Measurements from ENCODE around the gene RHPN2. TPM values are rescaled to one million over a fixed set of nuclear protein-coding genes. Genes with fewer than 3 reads are reported as not detected.

RHPN2 gene
- total and polyA plus RNA-seq, 4 experiments from 2014 or later, result 0.14 to 0.22 (median 0.20) TPM; not detected in 1

- Histone ChIP-seq H3K4me1 (ENCODE audit: insufficient read depth, low read length) (peaks cover 5% of the 10 kb centered on the region), H3K9me3 (ENCODE audit: control insufficient read depth in 1 of 2, low read length in 2 of 2) (no peaks in the 10 kb centered on the region), H3K4me3 (ENCODE audit: low read length in 2 of 2) (no peak overlapping the region), H3K36me3 (ENCODE audit: insufficient read depth, low read length) (no peaks in the 10 kb centered on the region), H3K27ac (ENCODE audit: low read depth, low read length) (no peak overlapping the region), H3K27me3 (ENCODE audit: insufficient read depth, low read length) (no peaks in the 10 kb centered on the region)
- peak; percentile 49 to 62 (median 58) for DNase-seq
- Mint-ChIP-seq H3K36me3 (peaks cover 0 to 6% of the 10 kb centered on the region in 2 donors), H3K9me3 (peaks cover 0 to 2% (median 0%) of the 10 kb centered on the region in 8 donors), H3K27me3 (no peaks in the 10 kb centered on the region), H3K4me1 (peaks cover 7 to 20% (median 13%) of the 10 kb centered on the region in 4 donors), H3K4me3 (peak overlapping the region in 1 of 8 donors; percentile 66), H3K27ac (peak overlapping the region in 2 of 7 donors; percentile 22 to 60)
- intact Hi-C loops (cut with micrococcal nuclease), result loop anchor here (2.0 kb wide), 2 partner anchors 104 to 286 kb away; partner anchors contain the start of genes GPATCH1 and NUDT19
- POLR2A ChIA-PET (ENCODE audit: partially characterized antibody), result no interaction called here
- CTCF ChIA-PET (ENCODE audit: partially characterized antibody), result interaction anchor here (0.7 to 2.5 kb wide), 15 partner anchors 9 to 328 kb away, joined by 3 to 7 read pairs (median 3); partner anchors contain the start of gene GPATCH1
Measured at GRCh38 chr19:32976223-32976805, 88.4 kb downstream of the RHPN2 start.

- intact Hi-C loops (cut with micrococcal nuclease), result loop anchor here (1.0 kb wide), 4 partner anchors 109 to 373 kb away; partner anchors contain the start of genes ANKRD27, GPATCH1 and RGS9BP
- Mint-ChIP-seq H3K9me3 (peaks cover 0 to 2% (median 0%) of the 10 kb centered on the region in 8 donors), H3K27ac (peak within 1 kb of the TSS; percentile 92 to 98 (median 97)), H3K4me1 (peaks cover 14 to 29% (median 20%) of the 10 kb centered on the region in 4 donors), H3K36me3 (peaks cover 0 to 8% of the 10 kb centered on the region in 2 donors), H3K4me3 (peak within 1 kb of the TSS; percentile 99 to 100 (median 99)), H3K27me3 (no peaks in the 10 kb centered on the region)
- Histone ChIP-seq H3K4me3 (ENCODE audit: low read length in 2 of 2) (peak within 1 kb of the TSS; percentile 62 to 79), H3K27me3 (ENCODE audit: insufficient read depth, low read length) (no peaks in the 10 kb centered on the region), H3K4me1 (ENCODE audit: insufficient read depth, low read length) (peaks cover 10% of the 10 kb centered on the region), H3K27ac (ENCODE audit: low read depth, low read length) (peak within 1 kb of the TSS; percentile 65), H3K9me3 (ENCODE audit: control insufficient read depth in 1 of 2, low read length in 2 of 2) (no peaks in the 10 kb centered on the region), H3K36me3 (ENCODE audit: insufficient read depth, low read length) (no peaks in the 10 kb centered on the region)
- CTCF ChIA-PET (ENCODE audit: partially characterized antibody), result no interaction called here
- POLR2A ChIA-PET (ENCODE audit: partially characterized antibody), result interaction anchor here (0.5 to 2.4 kb wide), 9 partner anchors 66 to 391 kb away, joined by 3 to 15 read pairs (median 6); partner anchors contain the start of genes ANKRD27, GPATCH1, NUDT19 and PDCD5
- peak; percentile 99 for DNase-seq
Measured at GRCh38 chr19:32971715-32972540, 92.8 kb downstream of the RHPN2 start, which contains the start of the genes CEP89 and FAAP24. Gene CEP89, minus strand, starts transcription at chr19:32971958. Its CDS starts 84 bp downstream, at chr19:32971874. Gene FAAP24, plus strand, starts transcription at chr19:32972242. Its CDS starts 955 bp downstream, at chr19:32973197.

DNA sequence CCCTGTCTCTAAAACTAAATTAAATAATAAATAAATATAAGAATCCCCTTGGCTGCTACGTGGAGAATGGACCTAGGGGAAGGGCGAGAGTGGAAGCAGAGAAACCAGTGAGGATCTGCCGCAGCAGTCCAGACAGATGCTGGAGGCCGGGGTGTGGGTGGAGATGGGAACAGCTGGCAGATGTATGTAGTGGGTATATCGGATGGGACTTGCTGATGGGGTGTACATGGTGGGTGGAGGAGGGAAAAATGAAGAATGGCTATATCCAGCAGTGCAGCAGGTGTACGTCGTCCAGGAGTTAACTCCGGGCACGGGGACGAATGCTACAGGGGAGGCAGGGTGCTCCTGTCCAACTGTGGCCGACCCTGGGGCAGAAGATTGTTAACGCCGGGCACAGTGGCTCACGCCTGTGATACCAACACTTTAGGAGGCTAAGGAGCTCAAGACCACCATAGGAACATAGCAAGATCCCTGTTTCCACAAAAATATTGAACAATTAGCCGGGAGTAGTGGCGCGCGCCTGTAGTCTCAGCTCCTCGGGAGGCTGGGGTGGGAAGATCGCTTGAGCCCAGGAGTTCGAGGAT is 93.6 kb downstream of the RHPN2 start:
- peak overlapping the region in 6 of 7 donors; percentile 72 to 98 (median 96) for H3K27ac Mint-ChIP-seq
- intact Hi-C loops (cut with micrococcal nuclease), result no loop called here
- Histone ChIP-seq H3K27me3 (ENCODE audit: insufficient read depth, low read length) (no peaks in the 10 kb centered on the region), H3K36me3 (ENCODE audit: insufficient read depth, low read length) (no peaks in the 10 kb centered on the region), H3K4me1 (ENCODE audit: insufficient read depth, low read length) (peaks cover 10% of the 10 kb centered on the region), H3K4me3 (ENCODE audit: low read length in 2 of 2) (peak overlapping the region; percentile 62 to 72), H3K27ac (ENCODE audit: low read depth, low read length) (peak overlapping the region; percentile 65), H3K9me3 (ENCODE audit: control insufficient read depth in 1 of 2, low read length in 2 of 2) (no peaks in the 10 kb centered on the region)
- CTCF ChIA-PET (ENCODE audit: partially characterized antibody), result no interaction called here
- peaks cover 11 to 24% (median 20%) of the 10 kb centered on the region in 4 donors for H3K4me1 Mint-ChIP-seq
- H3K4me3 Mint-ChIP-seq, result peak overlapping the region; percentile 99 to 100 (median 99)
- peaks cover 0 to 2% (median 0%) of the 10 kb centered on the region in 8 donors for H3K9me3 Mint-ChIP-seq
- POLR2A ChIA-PET (ENCODE audit: partially characterized antibody), result interaction anchor here (0.5 to 2.4 kb wide), 8 partner anchors 67 to 390 kb away, joined by 3 to 15 read pairs (median 6); partner anchors contain the start of genes ANKRD27, NUDT19, PDCD5 and RGS9BP
- no peaks in the 10 kb centered on the region for H3K27me3 Mint-ChIP-seq
- DNase-seq, result no peak
- H3K36me3 Mint-ChIP-seq, result peaks cover 0 to 14% of the 10 kb centered on the region in 2 donors

DNA sequence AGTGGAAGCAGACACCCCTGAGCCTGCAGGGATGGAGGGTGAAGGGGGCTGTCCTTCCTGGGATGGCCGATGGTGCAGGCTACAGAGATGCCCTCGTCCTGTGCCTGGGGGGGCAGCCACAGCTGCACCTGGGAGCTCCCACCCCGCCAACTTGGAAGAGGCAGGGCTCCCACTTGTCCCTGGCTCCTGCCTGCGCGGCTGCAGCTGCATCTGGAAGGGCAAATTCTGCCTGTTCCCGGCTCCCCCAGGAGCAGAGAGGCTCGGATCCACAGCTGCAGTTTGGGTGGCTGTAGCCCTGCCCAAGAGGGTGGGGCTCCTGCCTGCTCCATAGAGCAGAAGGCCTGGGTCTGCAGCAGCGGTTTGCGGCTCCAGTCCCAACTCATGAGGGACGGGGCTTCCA is 95.1 kb downstream of the RHPN2 start:
- Mint-ChIP-seq H3K27ac (no peak overlapping the region), H3K36me3 (peaks cover under 1 to 15% of the 10 kb centered on the region in 2 donors), H3K9me3 (peaks cover 0 to 2% (median 0%) of the 10 kb centered on the region in 8 donors), H3K4me1 (peaks cover 10 to 20% (median 18%) of the 10 kb centered on the region in 4 donors), H3K27me3 (no peaks in the 10 kb centered on the region), H3K4me3 (peak overlapping the region in 1 of 8 donors; percentile 39)
- ChIA-PET POLR2A (ENCODE audit: partially characterized antibody) (no interaction called here), CTCF (ENCODE audit: partially characterized antibody) (no interaction called here)
- Histone ChIP-seq H3K27me3 (ENCODE audit: insufficient read depth, low read length) (no peaks in the 10 kb centered on the region), H3K27ac (ENCODE audit: low read depth, low read length) (no peak overlapping the region), H3K4me3 (ENCODE audit: low read length in 2 of 2) (no peak overlapping the region), H3K4me1 (ENCODE audit: insufficient read depth, low read length) (peaks cover 10% of the 10 kb centered on the region), H3K36me3 (ENCODE audit: insufficient read depth, low read length) (no peaks in the 10 kb centered on the region), H3K9me3 (ENCODE audit: control insufficient read depth in 1 of 2, low read length in 2 of 2) (no peaks in the 10 kb centered on the region)
- intact Hi-C loops (cut with micrococcal nuclease), result no loop called here
- no peak for DNase-seq

- no peak for DNase-seq
- Histone ChIP-seq H3K4me1 (ENCODE audit: insufficient read depth, low read length) (peaks cover 5% of the 10 kb centered on the region), H3K27me3 (ENCODE audit: insufficient read depth, low read length) (no peaks in the 10 kb centered on the region), H3K9me3 (ENCODE audit: control insufficient read depth in 1 of 2, low read length in 2 of 2) (no peaks in the 10 kb centered on the region), H3K36me3 (ENCODE audit: insufficient read depth, low read length) (no peaks in the 10 kb centered on the region), H3K27ac (ENCODE audit: low read depth, low read length) (no peak overlapping the region), H3K4me3 (ENCODE audit: low read length in 2 of 2) (no peak overlapping the region)
- intact Hi-C loops (cut with micrococcal nuclease), result no loop called here
- no peaks in the 10 kb centered on the region for H3K27me3 Mint-ChIP-seq
- no peak overlapping the region for H3K4me3 Mint-ChIP-seq
- ChIA-PET POLR2A (ENCODE audit: partially characterized antibody) (no interaction called here), CTCF (ENCODE audit: partially characterized antibody) (interaction anchor here (1.2 kb wide), 1 partner anchor 9 kb away, joined by 4 read pairs; no protein-coding TSS in a partner anchor)
- peaks cover 6 to 20% (median 11%) of the 10 kb centered on the region in 4 donors for H3K4me1 Mint-ChIP-seq
- peaks cover 16 to 29% of the 10 kb centered on the region in 2 donors for H3K36me3 Mint-ChIP-seq
- peak overlapping the region in 1 of 7 donors; percentile 52 for H3K27ac Mint-ChIP-seq
- H3K9me3 Mint-ChIP-seq, result no peaks in the 10 kb centered on the region
Measured at GRCh38 chr19:32966750-32967149, 97.9 kb downstream of the RHPN2 start.

GRCh38 chr19:32945260-32945659 is 119.4 kb downstream of the RHPN2 start:
- ChIA-PET POLR2A (ENCODE audit: partially characterized antibody) (no interaction called here), CTCF (ENCODE audit: partially characterized antibody) (interaction anchor here (0.9 kb wide), 1 partner anchor 20 kb away, joined by 8 read pairs; no protein-coding TSS in a partner anchor)
- Histone ChIP-seq H3K27ac (ENCODE audit: low read depth, low read length) (no peak overlapping the region), H3K36me3 (ENCODE audit: insufficient read depth, low read length) (peaks cover 3% of the 10 kb centered on the region), H3K4me1 (ENCODE audit: insufficient read depth, low read length) (no peaks in the 10 kb centered on the region), H3K9me3 (ENCODE audit: control insufficient read depth in 1 of 2, low read length in 2 of 2) (no peaks in the 10 kb centered on the region), H3K27me3 (ENCODE audit: insufficient read depth, low read length) (no peaks in the 10 kb centered on the region), H3K4me3 (ENCODE audit: low read length in 2 of 2) (no peak overlapping the region)
- intact Hi-C loops (cut with micrococcal nuclease), result no loop called here
- Mint-ChIP-seq H3K4me1 (peaks cover 0 to 2% (median under 1%) of the 10 kb centered on the region in 4 donors), H3K36me3 (peaks cover 58% of the 10 kb centered on the region in 2 donors), H3K27me3 (no peaks in the 10 kb centered on the region), H3K9me3 (peaks cover 0 to 2% (median 0%) of the 10 kb centered on the region in 8 donors), H3K27ac (no peak overlapping the region), H3K4me3 (no peak overlapping the region)
- DNase-seq, result no peak

Data from CD4-positive, alpha-beta memory T cell (primary cell).